Caki2 (cell line): ENCODE results near the gene KIF1B. TPM values are rescaled to one million over a fixed set of nuclear protein-coding genes. Genes with fewer than 3 reads are reported as not detected.
"Not testable (repeated sequence)": the region's sequence is repeated elsewhere in the genome, so short reads cannot be mapped to it uniquely, and the experiment has no call there.

Source experiments
- DNase-seq: peaks from one replicate; pipeline ENCODE4 v3.0.0-alpha.2; 2015; ENCODE audit warnings: low read depth
- in situ Hi-C: cut with HindIII; loops from 2 replicates; pipeline ENCODE4 v1.10.0; 2016; ENCODE audit warnings: low sequenced_read_pairs, low pct_unique_long_range_greater_than_20kb, mixed read lengths
- total RNA-seq: library from RNA; depleted of rRNA; stranded (reverse); fragments of >200 nt; shearing (Covaris generic); gene quantifications from 2 replicates; pipeline ENCODE4 v1.2.3, GENCODE V29; 2014; ENCODE audit warnings: low replicate concordance; rRNA removed

KIF1B gene
- total RNA-seq, 1 experiment from 2014 or later: 8.0 TPM

DNA sequence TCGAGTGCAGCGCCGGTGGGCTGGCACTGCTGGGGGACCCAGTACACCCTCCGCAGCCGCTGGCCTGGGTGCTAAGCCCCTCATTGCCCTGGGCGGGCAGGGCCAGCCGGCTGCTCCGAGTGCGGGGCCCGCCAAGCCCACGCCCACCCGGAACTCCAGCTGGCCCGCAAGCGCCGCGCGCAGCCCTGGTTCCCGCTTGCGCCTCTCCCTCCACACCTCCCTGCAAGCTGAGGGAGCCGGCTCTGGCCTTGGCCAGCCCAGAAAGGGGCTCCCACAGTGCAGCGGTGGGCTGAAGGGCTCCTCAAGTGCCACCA is 216.1 kb downstream of the KIF1B start:
- in situ Hi-C loops, DNase-seq: not testable (repeated sequence)

DNA sequence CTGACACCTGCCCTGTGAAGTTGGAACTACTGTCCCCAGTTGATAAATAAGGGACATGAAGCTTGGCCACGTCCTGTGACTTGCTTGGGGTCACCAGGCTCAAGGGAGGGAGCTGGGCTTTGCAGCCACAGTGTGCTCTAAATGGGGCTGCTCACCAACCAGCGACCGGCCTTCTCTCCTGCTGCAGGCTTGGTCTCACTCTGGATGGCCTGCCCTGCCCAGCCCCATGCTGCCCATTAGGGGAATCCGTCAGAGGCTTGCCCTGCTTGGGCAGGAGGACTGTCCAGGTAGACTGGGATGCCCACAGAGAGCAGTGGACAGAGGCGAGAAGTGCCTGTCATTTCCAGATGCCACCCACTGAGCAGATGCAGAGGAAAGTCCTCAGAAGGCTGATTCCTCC is 218.6 kb downstream of the KIF1B start:
- DNase-seq: no peak
- in situ Hi-C loops: no loop called here

DNA sequence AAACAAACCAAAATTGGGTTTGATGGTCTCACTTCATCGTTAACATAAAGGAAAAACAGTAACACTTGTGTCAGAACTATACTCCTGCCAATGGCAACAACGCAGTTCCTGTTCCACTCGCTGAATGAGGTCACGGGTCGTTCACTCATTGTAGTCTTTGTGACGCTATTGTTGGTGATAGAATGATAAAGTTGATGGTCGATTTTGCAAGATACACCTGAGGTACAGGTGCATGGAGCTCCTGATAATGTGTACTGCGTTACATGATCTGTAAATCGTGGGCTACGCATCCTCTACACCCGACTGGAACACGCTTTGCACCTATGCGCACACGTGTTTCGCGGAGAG is 219.5 kb downstream of the KIF1B start:
- DNase-seq: no peak
- in situ Hi-C loops: no loop called here

DNA sequence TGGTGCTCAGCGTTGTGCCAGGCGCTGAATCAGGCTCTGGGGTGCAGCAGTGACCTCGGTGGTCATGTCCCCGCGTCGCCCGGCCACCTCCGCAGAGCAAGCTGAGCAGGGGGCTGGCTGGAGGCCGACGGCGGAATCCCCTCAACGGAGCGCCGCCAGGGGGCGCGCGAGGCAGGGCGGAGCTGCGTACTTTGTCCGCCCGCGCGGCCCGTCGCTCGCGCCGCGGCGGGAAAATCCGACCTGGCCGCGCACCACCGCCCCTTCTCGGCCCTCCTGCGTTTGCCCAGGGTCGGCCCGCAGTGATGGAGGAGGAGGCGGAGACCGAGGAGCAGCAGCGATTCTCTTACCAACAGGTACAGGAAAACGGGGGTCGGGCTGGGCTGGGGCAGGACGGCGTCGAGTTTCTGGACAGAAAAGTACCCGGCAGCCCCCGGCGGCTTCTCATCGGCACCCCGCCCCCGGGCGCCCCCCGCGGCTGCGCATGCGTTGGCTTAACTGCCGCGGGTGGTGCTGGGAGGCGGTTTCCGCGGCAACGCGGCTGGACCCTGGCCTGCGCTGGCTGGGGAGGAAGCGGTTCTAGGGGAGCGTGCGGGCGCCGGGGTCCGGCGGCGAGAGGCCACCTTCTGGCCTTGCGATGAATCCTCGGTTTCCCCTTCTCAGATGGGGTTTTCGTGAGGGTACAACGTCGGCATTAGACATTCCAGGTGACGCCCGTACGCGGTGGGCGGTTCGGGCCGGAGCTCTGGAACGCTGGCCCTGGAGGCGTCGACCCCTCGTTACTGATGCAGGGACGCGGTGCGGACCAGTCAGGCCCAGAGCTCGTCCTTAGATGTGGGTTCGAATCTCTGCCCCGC is 220.1 kb downstream of the KIF1B start, which contains the start of gene CENPS:
CENPS (plus strand) TSS at position 218 of the 854 bp plus-strand sequence; CDS start at position 303, 85 bp downstream.
- in situ Hi-C loops: no loop called here
- peak; percentile 88 for DNase-seq

Other genes starting within 250 kb of the KIF1B start
- gene RBP7, start 213.3 kb upstream of the KIF1B start, total RNA-seq: not detected in 2 replicates
- 13.9 and 17.7 TPM in 2 replicates for gene UBE4B, start 177.6 kb upstream of the KIF1B start, total RNA-seq
- 608 and 700 TPM in 2 replicates for gene PGD, start 188.5 kb downstream of the KIF1B start, total RNA-seq
- 39.8 and 45.0 TPM in 2 replicates for gene CENPS, start 219.9 kb downstream of the KIF1B start, total RNA-seq
- gene CORT, start 239.5 kb downstream of the KIF1B start, total RNA-seq: 0.61 TPM in 1 of 2 replicates, not detected in the other